Measurements from ENCODE around the gene SERINC4. TPM values are rescaled to one million over a fixed set of nuclear protein-coding genes. Genes with fewer than 3 reads are reported as not detected.
A peak's percentile ranks its signal among the peaks of the same experiment; 100 is the strongest.

SERINC4 gene
- total RNA-seq, 1 experiment from 2014 or later = not detected

DNA sequence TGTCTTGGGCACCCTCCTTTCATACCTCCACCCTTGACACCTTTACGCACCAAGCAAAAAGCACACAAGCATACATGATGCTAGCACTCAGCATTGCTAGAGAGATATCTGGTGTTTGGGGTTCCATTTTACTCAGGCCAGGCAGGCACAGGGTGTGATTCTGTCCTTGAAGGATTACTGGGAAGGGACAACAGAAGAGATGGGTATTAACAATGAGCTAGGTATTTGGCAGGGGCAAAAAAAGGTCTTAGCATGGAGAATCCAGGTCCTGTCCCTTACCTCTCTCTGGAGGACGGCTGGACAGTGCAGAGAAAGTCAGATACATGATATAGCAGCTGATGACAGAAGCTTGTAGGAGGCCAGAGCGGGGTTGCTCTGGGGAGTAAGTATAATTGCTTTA is 3.5 kb downstream of the SERINC4 start:
- no peak for DNase-seq (ENCODE audit: low read depth)

GRCh38 chr15:43795997-43796396 is 4.0 kb downstream of the SERINC4 start:
- DNase-seq (ENCODE audit: low read depth) = no peak

DNA sequence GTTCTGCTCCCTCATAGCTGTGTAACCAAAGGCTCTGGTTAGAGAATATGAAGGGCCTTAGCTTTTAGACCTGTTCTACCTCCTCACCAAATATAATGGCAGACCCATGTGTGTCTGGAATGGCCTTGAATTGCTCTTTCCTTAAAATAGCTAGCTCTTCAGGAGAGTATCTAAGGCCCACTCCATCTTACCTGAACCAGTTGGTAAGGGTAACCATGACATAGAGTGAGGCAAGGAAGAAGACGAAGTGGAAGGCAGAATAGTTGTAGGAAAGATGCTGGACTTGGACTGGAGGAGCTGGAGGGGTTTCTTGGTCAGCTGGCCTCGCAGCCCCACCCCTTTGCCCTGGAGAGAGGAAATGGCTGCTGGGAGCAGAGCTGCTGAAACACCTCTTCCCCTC is 4.8 kb downstream of the SERINC4 start:
- no peak for DNase-seq (ENCODE audit: low read depth)

- DNase-seq (ENCODE audit: low read depth) = no peak
These were observed 5.6 kb downstream of the SERINC4 start for GRCh38 chr15:43794269-43795037.

- no peak for DNase-seq (ENCODE audit: low read depth)
These were observed 6.4 kb downstream of the SERINC4 start for GRCh38 chr15:43793647-43794046.

DNA sequence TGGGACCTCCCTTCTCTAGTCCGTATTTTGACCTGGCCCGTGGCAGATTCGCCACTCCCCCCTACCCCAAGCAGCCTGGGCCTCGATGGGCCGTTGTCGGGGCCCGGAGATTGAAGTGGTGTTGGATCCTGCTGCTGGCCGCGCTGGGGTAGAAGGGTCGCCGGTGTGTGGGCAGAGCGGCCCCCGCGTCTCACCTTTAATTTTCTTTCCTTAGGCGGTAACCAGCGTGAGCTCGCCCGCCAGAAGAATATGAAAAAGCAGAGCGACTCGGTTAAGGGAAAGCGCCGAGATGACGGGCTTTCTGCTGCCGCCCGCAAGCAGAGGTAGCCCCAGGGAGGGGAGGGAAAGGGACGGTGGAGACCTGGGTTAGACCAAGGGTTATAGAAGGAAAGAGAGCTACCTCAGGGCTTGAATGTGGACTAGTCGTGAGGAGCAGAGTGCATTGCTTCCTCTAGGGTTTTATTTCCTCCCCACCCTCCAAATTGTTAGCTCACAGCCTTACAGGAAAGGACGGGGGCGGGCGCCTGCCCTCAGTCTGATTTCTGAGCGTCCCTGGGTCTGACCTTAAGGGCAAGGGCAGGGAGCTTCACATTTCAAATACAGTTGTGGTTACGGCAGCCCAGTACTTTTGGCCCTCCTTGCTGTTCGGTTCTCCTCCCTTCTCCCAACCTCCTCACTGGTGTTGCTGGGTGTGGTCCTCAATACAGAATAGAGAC is 7.1 kb downstream of the SERINC4 start:
- DNase-seq (ENCODE audit: low read depth) = peak; percentile 31

DNA sequence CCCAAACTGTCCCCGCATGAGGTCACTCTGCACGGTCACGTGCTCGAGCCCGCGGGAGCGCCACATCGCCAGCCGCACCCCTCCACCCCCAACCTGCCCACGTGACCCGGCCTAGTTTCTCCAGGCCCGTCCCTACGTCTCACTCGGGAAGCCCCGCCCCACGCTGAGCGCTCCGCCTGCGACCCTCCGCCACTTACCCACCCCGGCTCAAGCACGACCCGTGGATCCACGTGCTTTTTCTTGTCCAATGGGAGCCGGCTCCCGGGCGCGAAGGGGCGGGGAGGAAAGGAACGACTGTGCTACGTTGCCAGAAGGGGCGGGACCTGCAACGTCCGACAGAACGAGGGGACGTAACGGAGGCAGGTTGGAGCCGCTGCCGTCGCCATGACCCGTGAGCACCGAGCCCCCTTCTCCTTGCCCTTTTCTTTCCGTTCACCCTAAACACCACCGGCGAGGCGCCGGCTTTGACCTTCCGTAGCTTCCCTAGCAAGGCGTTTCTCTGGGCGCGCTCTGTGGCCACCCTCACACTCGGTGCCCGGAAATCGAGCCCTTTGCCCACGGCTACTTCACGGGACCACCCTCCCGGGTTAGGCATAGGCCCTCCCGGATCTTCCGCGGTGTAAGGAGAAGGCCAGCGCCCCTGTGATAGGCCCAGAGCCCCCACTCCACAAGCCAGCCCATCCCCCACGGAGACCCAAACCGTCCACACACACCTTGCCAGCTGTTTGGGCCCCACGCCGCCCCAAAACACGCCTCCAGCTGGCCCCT is 7.8 kb downstream of the SERINC4 start, which contains the start of gene SERF2:
TSS of gene SERF2 (plus strand) at position 328 of the 768 bp plus-strand sequence. CDS start at position 385, 57 bp downstream.
- DNase-seq (ENCODE audit: low read depth) = peak; percentile 99

DNA sequence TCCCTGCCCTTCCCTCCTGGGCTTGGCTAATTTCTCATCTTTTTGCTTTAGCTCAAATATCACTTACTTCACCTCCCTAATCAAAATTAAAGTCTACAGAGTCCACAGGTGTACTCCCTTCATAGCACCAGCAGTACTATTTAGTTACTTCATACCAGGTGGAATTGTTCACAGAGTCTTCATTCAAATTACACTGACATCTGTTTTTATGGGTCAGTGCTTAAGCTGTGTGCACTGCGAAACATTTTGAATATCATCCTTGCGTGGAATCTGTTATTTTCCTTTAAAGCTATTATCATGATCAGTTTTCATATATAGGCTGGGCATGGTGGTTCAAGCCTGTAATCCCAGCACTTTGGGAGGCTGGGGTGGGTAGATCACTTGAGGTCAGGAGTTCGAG is 10.6 kb downstream of the SERINC4 start:
- DNase-seq (ENCODE audit: low read depth) = no peak

- no peak for DNase-seq (ENCODE audit: low read depth)
These were observed 21.0 kb downstream of the SERINC4 start for GRCh38 chr15:43779016-43779415.

DNA sequence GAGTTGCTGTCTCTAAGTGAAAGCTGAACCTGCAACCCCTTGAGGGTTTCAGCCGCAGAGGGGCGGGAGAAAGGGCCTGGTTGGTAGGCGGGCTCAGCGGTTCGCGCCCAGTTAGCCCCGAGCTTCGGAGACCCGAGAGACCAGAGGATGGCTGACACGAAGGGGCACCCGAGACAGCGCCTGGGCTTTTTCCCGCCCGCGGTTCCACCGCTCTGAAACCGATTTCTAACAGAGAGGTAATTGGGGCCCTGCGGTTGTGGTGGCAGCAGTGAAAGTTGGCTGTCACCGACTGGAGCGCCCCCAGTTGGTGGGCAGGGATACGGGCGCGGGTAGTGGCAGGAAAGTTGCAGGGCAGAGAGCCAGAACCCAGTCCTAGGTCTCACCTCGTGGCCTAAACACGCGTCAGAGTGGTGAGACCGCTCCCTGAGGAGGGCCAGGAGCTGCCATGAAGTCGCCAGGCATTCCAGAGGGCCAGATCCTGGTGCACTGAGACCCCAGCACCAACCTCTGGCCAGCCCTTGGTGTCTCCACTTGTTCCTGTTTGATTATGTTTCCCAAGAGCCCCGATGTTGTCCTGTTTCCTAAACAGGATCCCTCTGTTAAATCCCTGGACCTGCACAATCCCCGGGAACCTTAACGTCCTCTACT is 22.6 kb downstream of the SERINC4 start:
- peak; percentile 81 for DNase-seq (ENCODE audit: low read depth)

DNA sequence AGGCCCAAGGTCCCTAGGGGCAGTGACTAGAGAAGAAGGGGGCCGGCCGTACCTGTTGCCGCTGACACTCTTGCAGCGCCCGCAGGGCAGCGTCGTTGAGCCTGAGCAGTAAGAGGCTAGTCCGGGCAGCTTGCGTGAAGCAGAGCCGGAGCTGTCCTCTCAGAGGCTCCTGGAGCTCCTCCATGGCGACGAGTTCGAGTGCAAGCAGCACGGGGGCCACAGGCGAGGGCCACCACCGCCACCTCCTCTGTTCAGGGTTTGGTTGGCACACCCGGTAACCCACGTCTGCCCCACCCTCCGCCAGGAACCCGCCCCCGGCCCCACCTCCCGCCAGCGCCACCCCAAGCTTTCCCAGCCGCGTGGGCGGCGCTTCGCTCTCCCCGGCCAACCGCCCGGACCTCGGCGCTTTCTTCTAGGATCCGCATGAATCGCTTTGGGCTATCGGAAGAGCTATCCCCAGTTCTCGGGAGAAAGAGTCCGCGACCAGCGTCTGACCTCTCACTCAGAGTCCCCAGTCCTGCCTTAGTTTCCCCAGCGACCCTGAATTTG is 23.2 kb downstream of the SERINC4 start, which contains the start of gene ELL3:
TSS of gene ELL3 (minus strand) at position 249 of the 549 bp plus-strand sequence. CDS start at position 184, 65 bp downstream.
- peak; percentile 82 for DNase-seq (ENCODE audit: low read depth)

- DNase-seq (ENCODE audit: low read depth) = no peak
These were observed 23.8 kb downstream of the SERINC4 start for GRCh38 chr15:43776101-43776717.

- DNase-seq (ENCODE audit: low read depth) = peak; percentile 69
These were observed 24.5 kb downstream of the SERINC4 start for GRCh38 chr15:43775411-43775965.

GRCh38 chr15:43774062-43774461 is 26.0 kb downstream of the SERINC4 start:
- DNase-seq (ENCODE audit: low read depth) = no peak

- no peak for DNase-seq (ENCODE audit: low read depth)
These were observed 27.4 kb downstream of the SERINC4 start for GRCh38 chr15:43772624-43773023.

DNA sequence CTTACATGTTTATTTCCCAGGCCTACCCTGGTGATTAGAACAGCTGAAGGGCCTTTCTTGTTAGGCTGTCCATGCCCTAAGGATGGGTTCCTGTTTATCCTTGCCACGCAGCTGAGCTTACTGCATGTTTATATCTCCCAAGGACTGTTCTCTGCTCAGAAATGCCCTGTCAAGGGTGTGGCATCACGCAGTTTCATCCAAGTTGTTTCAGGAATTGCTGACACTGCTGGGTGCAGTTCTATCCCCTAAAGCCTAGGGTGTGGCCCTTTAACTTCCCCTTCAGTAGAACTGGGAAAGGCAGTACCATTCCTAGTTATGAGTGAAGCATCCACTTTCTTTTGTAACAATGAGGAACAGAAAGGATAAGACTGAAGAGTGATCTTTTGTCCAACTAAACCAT is 28.2 kb downstream of the SERINC4 start:
- no peak for DNase-seq (ENCODE audit: low read depth)

DNA sequence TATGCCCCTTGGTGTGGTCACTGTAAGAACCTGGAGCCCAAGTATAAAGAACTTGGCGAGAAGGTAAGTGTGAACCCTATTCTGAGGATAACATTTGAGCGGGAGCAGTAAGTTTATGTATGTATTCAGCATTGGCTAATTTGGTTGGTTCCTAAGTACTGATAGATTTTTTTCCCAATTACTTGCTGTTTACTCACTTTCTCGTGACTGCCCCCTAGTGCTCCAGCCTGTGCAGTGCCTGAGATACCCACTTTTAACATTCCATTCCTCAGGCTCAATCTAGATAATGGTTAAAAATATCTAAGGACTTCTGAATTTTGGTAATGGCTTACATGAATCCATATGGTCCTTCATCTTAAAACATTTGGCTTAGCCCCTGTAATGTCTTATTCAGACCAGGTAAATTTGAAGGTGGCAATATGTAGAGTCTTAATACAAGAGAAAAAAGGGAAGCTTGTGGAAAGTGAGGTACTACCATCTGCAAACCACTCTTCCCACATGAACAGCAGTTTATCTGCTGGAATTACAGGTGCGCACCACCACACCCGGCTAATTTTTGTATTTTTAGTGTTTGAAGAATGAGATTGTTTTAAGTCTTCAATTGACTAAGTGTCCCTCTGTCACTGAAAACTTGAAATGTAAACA is 30.3 kb downstream of the SERINC4 start:
- peak; percentile 59 for DNase-seq (ENCODE audit: low read depth)

DNA sequence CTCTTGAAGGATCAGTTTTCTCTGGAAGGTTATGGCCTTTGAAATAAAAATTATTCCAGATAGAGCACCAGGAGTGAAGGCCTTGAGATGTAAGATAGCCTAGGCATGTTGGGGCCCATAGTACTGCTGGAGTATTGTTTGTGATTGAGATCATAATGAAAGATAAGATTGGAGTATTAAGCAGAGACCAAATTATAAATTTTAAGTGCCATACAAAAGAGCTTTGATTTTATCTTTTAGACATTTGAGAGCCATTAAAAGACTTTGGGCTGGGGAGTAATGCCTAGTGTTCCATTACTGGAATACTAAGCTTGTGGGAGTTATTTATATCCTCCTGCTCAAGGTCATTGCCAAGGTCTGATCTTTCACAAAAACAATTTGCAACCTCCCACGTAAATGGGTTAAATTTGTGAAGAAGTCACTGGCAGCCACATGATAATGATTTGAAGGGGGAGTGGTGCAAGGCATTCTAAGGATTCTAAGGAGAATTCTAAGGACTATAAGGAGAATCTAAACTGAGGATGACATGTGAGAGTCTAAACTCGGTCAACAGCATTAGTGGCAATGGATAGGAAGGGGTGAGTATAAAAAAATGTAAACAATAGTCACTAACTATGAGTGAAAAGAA is 36.1 kb downstream of the SERINC4 start:
- DNase-seq (ENCODE audit: low read depth) = no peak

DNA sequence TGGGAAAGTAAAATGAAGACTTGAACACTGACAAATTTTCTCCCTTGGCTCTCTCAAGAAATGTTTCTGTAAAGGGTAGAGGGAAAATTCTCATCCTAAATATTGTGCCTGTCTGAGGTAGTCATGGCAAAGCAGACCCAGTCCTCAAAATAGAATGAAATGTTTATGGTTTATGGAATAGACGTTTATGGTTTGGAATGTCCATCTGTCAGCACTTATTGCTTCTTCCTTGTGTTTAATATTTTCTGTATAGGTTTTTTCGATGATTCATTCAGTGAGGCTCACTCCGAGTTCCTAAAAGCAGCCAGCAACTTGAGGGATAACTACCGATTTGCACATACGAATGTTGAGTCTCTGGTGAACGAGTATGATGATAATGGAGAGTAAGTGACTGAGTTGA is 37.2 kb downstream of the SERINC4 start:
- DNase-seq (ENCODE audit: low read depth) = no peak

DNA sequence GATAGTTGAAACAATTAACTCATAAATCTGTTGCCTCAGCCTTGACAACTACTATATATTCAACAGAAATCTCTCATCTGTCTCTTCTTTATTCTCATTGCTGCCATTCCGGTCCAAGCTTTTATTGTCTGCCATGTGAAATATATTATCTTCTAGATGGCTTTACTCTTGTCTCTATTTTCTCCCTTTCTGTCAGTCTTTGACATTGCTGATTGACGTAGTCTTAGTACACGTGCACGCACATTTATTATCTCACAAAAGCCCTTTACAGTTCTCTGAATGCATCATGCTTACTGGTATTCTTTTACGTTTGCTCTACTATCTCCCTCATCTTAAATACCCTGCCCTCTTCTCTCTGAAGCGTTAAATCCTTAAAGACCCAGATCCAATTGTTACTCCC is 48.1 kb downstream of the SERINC4 start:
- no peak for DNase-seq (ENCODE audit: low read depth)
